Renal pelvis (tissue), 4 donors: Measurements from ENCODE around the gene BAG3. TPM values are rescaled to one million over a fixed set of nuclear protein-coding genes. Genes with fewer than 3 reads are reported as not detected.
"Not testable (repeated sequence)": the region's sequence is repeated elsewhere in the genome, so short reads cannot be mapped to it uniquely, and the experiment has no call there.

ENCODE experiments used
- DNase-seq: peaks from one replicate; pipeline ENCODE4 v3.0.0-alpha.2; 2013
- polyA plus RNA-seq, 3 donors: library from polyadenylated mRNA; unstranded; fragments of 120-200 nt; gene quantifications; one replicate each; pipeline ENCODE4 v1.2.1, GENCODE V29; 2013; ENCODE audit not compliant: insufficient read length in 3 of 3

The BAG3 gene
- polyA plus RNA-seq, 3 donors, result 29.5 to 35.6 (median 32.3) TPM

DNA sequence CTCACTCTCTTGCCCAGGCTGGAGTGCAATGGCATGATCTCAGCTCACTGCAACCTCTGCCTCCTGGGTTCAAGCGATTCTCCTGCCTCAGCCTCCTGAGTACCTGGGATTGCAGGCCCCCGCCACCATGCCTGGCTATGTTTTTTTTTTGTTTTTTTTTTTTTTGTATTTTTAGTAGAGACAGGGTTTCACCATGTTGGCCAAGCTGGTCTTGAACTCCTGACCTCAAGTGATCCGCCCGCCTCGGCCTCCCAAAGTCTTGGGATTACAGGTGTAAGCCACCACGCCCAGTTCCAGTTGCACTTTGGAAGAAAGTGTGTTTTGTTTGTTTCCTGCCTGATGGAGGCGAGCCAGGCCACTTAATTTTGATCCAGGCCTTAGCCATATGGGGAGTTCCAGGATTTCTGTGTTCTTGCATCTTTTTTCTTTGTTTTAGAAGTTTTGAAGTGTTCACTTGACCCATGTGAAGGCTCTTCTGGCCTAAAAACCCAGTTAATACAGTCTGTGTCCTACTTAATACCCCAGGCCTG lies 11.0 kb downstream of the BAG3 start:
- DNase-seq, result not testable (repeated sequence)

DNA sequence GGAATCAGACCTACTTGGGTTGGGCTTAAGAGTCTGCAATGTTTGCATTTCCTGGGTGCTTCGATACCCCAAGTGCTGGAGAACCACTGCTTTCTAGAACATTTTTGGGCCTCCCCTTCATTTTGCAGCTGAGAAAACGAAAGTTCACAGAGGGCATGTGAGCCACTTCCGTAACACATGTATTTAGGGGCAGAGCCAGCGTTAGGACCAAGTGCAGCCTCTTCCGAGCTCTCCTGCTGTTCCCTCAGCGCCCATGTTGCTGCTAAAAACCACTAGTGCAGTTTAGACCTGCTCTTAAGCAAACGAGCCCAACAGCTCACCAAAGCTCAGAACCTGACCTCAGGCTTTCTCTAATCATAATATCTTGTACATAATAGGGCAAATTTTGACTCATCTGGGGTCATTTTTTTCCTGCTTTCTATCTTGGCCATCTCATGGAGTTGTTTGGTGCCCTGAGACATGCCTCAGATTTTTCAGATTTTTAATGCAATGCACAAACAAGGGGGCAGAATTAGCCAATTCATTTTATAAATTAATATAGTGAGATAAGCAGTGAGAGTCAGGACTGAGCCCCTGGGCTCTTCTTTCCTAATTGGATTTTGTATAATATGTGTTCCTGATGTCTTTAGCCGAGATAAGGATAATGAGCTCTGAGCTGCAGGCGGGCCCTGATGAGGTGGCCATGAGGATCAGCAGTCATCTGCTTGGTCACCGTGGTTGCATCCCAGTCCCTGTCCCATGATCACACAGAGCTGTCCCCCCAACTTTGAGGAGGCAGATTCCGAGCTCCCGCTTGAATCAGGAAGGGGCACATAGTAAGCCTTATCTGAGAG lies 12.9 kb downstream of the BAG3 start:
- no peak for DNase-seq

DNA sequence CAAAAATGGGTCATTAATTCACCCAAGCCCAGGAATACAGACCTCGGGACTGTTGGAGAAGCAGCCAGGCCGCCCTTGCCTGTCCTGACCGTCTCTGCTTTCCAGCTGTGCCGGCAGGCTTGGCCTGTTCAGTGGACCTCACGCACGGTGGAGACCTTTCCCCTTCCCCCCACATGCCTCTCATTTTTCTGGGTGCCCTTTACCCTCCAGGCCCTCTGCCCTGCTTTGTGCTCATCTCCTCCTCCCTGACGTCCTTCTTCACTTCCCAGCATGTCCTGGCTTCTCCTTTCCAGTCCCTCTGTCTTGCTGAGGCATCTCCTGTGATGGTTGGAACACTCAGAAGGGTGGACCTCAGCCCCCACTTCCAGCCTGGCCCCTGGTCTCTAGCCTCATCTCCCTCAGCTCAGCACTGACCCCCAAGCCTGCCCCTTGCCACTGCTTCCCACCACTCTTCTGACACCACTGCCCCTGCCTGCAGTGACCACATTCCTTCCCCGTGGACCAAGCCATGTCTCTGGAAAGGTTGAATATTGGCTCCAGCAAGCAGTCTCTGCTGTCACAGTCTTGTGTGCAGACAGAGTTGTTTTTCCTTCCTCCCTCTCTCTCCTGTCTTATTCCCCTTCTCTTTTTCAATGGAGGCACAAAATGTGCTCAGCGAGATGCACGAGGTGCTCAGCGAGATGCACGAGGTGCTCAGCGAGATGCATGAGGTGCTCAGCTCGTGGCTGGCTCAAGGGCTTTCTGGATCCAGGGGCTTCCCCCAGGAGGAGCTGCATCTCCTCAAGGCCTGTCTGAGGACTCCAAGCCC lies 14.9 kb downstream of the BAG3 start:
- no peak for DNase-seq

DNA sequence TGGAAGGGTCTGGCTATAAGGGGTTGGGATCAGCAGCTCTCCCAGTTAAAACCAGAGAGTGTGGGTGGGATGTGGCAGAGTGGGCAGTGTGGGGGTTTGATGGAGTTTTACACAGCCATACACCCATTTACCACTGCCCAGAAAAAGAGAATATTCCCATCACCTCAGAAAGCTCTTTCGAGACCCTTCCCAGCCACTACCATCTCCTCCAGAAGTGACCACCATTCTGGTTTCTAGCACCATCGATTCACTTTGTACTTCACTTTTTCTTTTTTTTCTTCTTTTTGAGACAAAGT lies 15.5 kb downstream of the BAG3 start:
- no peak for DNase-seq

DNA sequence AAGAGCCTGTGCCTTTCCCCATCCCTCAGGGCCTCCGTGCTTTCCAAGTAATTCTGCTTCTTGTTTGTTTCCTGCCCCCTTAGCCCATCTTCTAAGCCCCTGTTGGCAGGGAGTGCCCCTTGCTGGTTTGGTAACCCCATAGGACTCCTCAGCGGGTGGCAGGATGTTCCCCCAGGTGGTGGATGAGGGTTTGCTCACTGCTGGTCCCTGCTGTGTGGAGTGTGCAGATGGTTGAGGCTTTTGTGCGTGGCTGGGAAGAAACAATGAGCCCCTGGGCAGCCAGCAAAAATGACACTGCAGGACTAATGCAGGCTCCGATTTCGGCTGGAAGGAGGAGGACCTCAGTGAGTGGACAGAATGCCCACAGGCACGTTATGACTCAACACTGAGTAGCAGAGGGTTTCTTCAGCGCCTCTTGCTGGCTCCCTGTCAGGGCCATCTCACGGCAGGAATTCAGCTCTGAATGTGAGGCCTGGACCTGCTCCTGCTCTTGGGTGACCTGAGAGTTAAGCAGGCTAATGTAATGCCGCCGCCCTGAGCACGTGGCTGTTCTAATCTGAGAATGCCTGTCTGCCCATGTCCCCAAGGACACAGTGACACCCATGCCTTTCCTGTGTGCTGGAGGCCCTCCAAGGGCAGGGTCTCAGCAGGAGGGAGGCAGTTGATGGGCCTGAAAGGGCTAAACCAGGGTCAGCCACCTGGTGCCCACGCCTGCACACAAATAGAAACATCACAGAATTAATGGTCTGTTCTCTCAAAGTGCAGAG lies 16.6 kb downstream of the BAG3 start:
- DNase-seq, result no peak

DNA sequence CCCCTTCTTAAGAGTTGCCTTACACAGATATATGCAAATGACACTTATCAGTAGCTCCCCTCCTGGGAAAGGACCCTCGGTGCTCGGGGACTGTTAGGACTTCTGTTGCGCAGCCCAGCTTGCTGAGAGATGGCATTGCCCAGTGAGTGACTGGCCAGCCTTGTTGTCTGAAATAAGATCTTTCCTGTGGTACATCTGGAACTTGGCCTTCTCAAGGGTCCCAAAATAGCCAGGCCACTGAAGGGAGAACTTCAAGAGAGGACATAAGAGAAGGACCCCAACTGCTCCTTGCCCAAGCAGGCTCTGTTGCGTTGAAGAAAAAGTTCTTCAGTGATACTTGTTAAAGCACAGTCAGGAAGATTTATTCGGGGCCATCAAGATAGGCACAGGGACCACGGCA lies 17.3 kb downstream of the BAG3 start:
- DNase-seq, result no peak

DNA sequence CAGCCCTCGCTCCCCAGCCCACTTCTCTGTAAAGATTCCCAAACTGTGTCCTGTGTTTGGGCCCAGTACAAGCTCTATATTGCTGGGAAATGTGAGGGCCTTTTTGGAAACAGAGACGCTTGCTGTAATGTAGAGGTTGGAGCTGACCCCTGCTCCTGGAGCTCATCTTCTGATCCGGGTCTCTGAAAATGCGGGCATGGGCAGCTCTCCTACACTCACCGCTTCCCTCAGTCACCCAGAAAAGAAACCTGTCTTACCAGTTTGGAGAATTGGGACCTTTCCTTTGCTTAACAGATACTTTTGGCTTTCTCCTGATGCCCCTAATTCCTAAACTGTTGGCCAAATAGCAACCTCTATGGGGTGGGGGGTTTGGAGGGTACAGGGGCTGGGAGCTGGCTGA lies 18.2 kb downstream of the BAG3 start:
- DNase-seq, result no peak

DNA sequence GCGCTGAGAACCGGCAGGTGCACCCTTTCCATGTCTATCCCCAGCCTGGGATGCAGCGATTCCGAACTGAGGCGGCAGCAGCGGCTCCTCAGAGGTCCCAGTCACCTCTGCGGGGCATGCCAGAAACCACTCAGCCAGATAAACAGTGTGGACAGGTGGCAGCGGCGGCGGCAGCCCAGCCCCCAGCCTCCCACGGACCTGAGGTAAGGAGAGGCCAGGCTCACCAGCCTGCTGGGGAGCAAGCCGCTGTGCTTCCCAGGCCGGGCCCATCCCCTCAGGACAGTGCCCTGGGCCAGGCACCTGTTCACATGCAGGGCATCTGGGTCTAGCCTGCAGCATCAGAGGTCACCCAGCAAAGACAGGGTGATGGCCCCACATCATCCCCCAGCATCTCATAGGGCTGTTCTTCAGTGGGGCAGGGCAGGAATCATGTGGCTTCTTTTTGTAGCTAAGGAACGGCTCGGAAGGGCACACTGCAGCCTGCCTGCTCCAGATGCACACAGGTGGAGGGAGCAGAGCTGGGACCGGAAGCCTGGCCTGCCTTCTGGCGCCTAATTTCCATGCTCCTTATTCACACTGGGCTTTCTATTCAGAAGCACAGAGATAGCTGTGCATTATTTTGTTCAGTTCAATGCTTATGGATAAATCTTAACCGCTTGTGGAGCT lies 18.9 kb downstream of the BAG3 start:
- no peak for DNase-seq

DNA sequence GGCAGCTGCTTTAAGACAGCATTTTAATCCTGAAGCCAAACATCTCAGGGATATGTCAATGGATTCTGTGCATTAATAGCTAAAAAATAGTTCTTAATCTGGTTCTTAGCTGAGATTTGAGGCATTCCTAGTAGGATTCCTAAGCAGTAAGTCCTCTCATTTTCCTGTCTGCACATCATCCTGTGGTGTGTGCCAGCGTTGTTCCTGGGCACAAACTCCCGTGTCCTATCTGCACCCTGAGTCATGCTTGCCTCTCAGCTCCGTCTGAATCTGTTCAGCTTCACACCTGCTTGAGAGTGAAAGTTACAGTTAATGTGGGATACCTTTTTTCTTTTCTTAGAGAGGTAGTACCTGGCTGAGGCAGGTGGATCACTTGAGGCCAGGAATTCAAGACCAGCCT lies 19.5 kb downstream of the BAG3 start:
- no peak for DNase-seq

DNA sequence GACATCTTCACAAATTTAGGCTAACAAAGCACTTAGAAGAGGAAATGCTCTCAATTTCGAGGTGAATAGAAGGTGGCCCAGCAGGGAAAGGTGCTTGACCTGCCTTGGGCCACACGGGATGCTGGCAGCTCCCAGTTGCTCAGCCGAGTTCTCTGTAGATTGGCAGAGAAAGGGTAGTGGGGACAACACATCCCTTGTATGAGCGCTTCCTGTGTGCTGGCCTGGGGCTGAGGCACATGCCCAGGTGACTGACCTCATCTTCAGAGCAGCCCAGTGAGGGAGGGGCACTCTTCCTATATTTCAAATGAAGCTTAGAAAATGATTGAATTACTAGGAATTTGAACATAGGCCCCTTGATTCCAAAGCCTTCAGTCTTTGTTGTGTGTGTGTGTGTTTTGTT lies 20.2 kb downstream of the BAG3 start:
- DNase-seq, result no peak

DNA sequence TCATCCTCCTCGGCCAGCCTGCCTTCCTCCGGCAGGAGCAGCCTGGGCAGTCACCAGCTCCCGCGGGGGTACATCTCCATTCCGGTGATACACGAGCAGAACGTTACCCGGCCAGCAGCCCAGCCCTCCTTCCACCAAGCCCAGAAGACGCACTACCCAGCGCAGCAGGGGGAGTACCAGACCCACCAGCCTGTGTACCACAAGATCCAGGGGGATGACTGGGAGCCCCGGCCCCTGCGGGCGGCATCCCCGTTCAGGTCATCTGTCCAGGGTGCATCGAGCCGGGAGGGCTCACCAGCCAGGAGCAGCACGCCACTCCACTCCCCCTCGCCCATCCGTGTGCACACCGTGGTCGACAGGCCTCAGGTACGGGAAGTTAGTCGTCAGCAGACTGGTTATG lies 21.1 kb downstream of the BAG3 start:
- DNase-seq, result no peak

DNA sequence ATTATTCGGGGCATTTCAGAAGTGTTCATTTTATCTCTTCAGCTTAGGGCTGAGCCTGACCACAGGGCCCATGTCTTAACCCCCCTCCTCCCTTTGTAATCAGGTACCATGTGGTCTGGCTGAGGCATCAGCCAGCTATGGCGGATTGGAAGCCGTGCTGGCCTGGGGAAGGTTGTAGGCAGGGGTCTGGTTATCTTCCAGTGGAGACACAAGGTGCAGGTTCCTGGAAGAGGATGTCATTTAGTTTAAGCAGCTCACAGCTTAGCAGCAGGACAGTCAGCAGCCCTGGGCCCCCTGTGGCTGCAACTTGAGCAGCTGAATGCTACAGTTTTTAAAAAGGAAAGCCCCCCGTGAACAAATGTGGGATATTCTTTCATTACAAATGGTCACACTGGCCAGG lies 22.1 kb downstream of the BAG3 start:
- DNase-seq, result no peak

DNA sequence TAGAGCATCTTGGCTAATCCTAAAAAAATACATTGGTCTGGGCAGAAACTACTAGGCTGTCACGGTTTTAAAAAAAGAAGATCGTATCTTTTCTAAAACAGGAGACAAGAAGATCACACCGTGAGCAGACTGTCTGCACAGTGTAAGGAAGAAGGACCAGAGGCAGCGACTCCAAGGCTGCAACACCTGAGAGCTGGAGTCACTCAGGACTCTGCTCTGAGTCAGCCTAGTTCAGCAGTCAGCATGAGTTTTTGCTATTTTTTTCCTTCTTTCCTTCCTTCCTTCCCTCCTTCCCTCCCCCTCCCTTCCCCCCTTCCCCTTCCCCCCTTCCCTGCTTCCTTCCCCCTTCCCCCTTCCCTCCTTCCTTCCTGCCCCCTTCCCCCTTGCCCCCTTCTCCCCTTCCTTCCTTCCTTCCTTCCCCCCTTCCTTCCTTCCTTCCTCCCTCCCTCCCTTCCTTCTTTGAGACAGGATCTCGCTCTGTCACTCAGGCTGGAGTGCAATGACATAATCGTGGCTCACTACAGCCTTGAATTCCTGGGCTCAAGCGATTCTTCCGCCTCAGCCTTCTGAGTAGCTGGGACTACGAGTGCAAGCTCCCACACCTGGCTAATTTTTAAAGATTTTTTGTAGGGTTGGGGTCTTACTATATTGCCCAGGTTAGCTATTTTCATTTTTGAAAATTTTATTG lies 24.4 kb downstream of the BAG3 start:
- DNase-seq, result no peak

DNA sequence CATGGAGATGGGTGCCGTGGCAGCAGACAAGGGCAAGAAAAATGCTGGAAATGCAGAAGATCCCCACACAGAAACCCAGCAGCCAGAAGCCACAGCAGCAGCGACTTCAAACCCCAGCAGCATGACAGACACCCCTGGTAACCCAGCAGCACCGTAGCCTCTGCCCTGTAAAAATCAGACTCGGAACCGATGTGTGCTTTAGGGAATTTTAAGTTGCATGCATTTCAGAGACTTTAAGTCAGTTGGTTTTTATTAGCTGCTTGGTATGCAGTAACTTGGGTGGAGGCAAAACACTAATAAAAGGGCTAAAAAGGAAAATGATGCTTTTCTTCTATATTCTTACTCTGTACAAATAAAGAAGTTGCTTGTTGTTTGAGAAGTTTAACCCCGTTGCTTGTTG lies 25.9 kb downstream of the BAG3 start:
- DNase-seq, result no peak

DNA sequence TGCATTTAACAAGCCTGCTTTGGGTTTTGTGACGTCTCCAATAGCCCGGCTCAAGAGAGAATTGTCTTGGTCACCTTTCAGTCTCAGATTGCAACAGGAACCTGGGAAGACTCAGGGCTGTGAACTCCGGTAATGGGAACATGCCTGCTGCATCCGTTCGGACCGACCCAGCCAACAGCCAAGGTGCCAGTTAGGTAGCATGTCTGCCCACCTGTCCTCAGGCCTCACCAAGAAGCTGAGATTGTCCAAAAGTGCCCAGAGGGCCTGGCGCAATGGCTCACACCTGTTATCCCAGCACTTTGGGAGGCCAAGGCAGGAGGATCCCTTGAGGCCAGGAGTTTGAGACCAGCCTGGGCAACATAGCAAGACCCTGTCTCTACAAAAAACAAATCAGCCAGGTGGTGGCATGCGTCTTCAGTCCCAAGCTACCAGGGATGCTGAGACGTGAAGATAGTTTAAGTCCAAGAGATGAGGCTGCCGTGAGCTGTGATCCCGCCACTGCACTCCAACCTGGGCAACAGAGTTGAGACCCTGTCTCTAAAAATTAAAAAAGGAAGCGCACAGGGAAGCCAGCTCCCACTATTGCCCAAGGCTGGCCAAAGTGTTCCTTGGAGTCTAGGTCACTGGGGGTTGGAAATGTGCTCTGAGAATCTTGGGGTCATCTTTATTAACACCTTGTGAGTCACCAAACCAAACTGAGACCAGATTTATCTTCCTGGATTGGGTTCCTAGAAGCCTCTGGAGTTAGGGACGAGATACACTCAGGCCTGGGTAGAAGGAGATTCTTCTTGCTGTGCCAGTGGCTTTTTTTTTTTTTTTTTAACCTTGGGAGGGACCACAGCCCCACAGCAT lies 26.9 kb downstream of the BAG3 start:
- no peak for DNase-seq

DNA sequence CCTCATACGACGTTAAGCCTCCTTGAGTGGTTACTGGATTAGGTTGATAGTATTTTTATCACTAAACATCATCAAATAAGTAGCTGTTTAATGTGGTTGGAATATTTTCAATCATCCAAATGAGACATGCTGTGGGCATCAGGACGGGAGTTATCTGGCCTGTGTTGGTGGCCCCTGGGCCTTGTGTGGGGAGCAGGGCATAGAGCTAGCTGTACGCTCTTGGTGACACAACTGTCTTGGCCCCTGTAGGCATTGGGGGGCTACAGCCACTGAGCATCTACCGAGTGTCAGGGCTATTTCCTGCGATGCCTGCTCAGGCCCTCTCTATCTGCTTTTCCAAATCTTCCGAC lies 28.3 kb downstream of the BAG3 start:
- DNase-seq, result no peak

DNA sequence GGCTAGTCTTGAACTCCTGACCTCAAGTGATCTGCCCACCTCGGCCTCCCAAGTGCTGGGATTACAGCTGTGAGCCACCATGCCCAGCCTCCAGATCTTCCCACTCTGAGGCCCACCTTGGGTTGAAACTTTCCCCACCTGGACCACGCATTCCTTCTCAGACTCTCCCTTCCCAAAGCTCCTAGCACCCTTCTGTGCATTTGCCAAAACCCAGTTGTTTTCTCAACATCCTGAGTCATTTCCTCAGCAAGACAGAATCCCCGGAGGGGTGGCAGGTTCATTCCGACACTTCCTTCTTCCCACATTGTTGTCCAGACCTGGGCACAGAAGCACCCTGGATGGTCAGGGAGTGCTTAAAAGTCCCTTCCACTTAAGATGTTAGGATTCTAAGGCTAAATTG lies 28.9 kb downstream of the BAG3 start:
- no peak for DNase-seq

DNA sequence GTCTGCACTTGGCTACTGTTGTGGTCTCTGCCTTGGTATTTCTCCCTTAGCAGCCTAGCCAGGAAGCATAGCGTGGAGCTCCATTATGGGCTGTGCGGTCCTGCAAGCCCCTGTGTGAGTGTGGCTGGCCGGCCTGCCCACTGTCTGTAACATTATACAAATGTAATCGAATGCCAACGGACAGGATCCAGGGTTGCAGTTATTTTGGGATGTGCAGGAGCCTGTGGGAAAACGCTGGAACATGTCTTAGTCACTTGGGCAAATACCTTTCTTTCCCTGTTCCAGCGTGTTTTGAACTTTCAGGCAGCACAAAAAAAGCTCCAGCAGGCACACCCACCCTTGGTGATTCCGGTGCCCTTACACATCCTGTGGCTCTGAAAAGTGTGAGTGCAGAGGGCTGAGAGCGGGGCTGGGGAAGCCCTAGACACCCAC lies 29.5 kb downstream of the BAG3 start:
- no peak for DNase-seq

DNA sequence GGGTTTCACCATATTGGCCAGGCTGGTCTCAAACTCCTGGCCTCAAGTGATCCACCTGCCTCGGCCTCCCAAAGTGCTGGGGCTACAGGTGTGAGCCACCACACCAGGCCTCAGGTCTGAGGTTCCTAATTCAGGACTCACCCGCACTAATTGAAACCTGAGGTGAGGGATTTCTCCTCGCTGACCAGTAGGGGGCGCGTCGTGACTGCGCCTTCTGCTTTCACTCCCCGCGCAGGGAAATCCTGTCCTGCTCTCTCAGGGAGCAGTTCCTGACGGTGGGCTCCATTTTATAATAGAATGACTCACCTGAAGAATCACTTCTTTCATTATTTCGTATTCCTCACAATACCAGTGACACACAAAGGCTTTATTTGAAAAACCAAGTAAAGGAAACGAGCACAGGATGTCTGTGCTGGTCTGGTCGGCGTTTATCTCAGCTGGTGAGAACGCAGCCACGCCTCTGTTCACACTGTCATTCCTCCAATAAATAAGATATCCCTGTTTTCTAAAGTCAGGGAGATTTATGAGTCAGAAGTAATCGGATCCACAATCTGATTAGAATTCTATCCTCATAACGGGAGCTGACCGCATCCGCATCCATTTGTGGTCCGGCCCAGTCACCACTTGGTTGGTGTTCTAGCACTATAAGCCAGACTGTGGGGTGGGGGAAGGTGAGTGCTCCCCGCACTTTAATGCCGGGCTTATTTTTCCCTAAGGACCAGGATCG lies 35.4 kb downstream of the BAG3 start:
- DNase-seq, result peak; percentile 74
